GM18498 (cell line): ENCODE data around the gene OAS3.
"Not testable (repeated sequence)": the region's sequence is repeated elsewhere in the genome, so short reads cannot be mapped to it uniquely, and the experiment has no call there.

Experiments
- ATAC-seq: cut with Tn5 transposase; IDR thresholded peaks from one replicate; pipeline ENCODE4 v1.9.1; 2021; ENCODE audit warnings: mild to moderate bottlenecking, moderate library complexity; ENCODE audit not compliant: unreplicated experiment

Gene OAS3

GRCh38 chr12:112957125-112957524 is 18.9 kb downstream of the OAS3 start:
- not testable (repeated sequence) for ATAC-seq

GRCh38 chr12:112961074-112961473 is 22.8 kb downstream of the OAS3 start:
- no peak for ATAC-seq

GRCh38 chr12:112961536-112961935 is 23.3 kb downstream of the OAS3 start:
- no peak for ATAC-seq

DNA sequence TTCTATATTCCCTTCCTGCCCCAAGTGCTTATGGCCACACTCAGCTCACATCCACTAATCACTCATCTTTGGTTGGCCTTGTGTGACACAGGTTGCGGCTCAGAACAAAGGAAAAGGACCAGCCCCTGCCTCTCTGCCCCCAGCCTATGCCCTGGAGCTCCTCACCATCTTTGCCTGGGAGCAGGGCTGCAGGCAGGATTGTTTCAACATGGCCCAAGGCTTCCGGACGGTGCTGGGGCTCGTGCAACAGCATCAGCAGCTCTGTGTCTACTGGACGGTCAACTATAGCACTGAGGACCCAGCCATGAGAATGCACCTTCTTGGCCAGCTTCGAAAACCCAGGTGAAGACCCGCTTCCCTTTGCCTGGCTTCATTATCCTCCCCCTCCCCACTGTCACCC is 24.3 kb downstream of the OAS3 start:
- no peak for ATAC-seq

DNA sequence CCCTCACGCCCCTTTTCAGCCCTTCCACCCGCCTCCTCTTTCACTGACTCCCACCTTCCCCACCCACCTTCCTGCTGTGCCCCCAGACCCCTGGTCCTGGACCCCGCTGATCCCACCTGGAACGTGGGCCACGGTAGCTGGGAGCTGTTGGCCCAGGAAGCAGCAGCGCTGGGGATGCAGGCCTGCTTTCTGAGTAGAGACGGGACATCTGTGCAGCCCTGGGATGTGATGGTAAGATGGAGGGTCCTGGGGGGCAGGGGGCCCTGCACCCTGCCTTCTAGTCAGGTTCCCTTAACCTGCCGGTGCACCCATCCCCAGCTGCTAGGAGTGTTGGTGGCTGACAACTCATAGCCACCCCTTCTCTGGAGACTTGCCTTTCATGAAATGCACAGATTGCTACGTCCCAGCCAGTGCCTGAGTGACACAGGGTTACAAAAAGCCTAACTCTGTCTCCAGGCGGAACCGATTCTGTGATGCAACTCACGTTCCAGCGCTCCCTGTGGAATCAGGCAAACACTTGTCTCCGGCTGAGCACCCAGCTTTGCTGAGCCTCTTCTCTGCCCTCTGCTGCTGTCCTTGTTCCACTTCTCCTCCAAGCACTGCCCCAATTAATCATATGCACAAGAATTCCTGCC is 25.1 kb downstream of the OAS3 start:
- ATAC-seq, result no peak

GRCh38 chr12:112964067-112964670 is 25.9 kb downstream of the OAS3 start:
- ATAC-seq, result no peak

- ATAC-seq, result no peak
Measured at GRCh38 chr12:112964915-112965314, 26.6 kb downstream of the OAS3 start.

GRCh38 chr12:112965643-112966042 is 27.4 kb downstream of the OAS3 start:
- ATAC-seq, result no peak

- ATAC-seq, result no peak
Measured at GRCh38 chr12:112967306-112967705, 29.0 kb downstream of the OAS3 start.

DNA sequence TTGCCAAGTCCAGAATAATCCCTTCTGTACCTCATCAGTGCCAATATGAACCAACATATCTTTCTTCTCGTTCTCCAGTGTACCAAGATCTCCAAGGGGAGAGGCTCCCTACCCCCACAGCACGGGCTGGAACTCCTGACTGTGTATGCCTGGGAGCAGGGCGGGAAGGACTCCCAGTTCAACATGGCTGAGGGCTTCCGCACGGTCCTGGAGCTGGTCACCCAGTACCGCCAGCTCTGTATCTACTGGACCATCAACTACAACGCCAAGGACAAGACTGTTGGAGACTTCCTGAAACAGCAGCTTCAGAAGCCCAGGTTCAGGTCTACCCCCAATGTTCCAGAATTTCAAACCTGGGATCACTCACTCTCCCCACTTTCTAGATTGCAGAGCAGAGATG is 29.6 kb downstream of the OAS3 start:
- no peak for ATAC-seq

GRCh38 chr12:112969547-112970306 is 31.5 kb downstream of the OAS3 start:
- no peak for ATAC-seq

DNA sequence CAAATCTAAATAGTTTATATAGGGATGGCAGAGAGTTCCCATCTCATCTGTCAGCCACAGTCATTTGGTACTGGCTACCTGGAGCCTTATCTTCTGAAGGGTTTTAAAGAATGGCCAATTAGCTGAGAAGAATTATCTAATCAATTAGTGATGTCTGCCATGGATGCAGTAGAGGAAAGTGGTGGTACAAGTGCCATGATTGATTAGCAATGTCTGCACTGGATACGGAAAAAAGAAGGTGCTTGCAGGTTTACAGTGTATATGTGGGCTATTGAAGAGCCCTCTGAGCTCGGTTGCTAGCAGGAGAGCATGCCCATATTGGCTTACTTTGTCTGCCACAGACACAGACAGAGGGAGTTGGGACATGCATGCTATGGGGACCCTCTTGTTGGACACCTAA is 32.1 kb downstream of the OAS3 start:
- ATAC-seq, result no peak

- no peak for ATAC-seq
Measured at GRCh38 chr12:112971248-112971647, 33.0 kb downstream of the OAS3 start.

GRCh38 chr12:112973011-112973735 is 34.9 kb downstream of the OAS3 start:
- ATAC-seq, result no peak

GRCh38 chr12:112973818-112974231 is 35.6 kb downstream of the OAS3 start:
- ATAC-seq, result no peak

GRCh38 chr12:112974904-112975303 is 36.6 kb downstream of the OAS3 start:
- no peak for ATAC-seq

DNA sequence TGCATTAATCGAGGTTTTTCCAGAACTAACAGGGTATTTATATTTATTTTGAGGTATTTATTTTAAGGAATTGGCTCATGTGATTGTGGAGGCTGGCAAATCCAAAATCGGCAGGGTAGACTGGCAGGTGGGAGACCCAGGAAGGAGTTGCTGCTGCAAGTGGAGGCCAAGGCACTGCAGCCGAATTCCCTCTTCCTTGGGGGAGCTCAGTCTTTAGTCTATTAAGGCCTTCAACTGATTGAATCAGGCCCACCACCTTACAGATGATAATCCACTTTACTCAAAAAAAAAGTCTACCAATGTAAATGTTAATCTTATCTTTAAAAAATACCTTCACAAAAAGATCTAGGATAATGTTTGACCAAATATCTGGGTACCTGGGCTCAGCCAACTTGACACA is 38.9 kb downstream of the OAS3 start:
- ATAC-seq, result no peak

GRCh38 chr12:112977641-112978040 is 39.4 kb downstream of the OAS3 start:
- ATAC-seq, result peak; percentile 3

- ATAC-seq, result peak; percentile 88
Measured at GRCh38 chr12:112978163-112979040, 40.1 kb downstream of the OAS3 start, which contains the start of gene OAS2. Gene OAS2, plus strand, starts transcription at chr12:112978519. Its CDS starts 90 bp downstream, at chr12:112978609.

GRCh38 chr12:112979041-112979680 is 40.9 kb downstream of the OAS3 start:
- peak; percentile 39 for ATAC-seq
